Heart right ventricle (tissue), 16 donors: ENCODE data around the gene PRKAR2B. TPM values are rescaled to one million over a fixed set of nuclear protein-coding genes. Genes with fewer than 3 reads are reported as not detected.
A peak's percentile ranks its signal among the peaks of the same experiment; 100 is the strongest.

Source experiments
- ATAC-seq, 8 donors: fragments of 200-7000 bp; cut with Tn5 transposase; one replicate each; pipeline ENCODE4 v1.9.1; 2020; ENCODE audit warnings: mild to moderate bottlenecking in 8 of 8, moderate library complexity in 8 of 8, moderate number of reproducible peaks in 1 of 8
- DNase-seq, 2 donors: peaks; one replicate each; pipeline ENCODE4 v3.0.0-alpha.2; 2020
- H3K27ac ChIP-seq, 10 donors: fragments of 200-600 bp; sonication (generic) in 2 of 10; one replicate each; pipeline versions ENCODE4 v1.5.0 to v1.8.0; 2020 to 2022; ENCODE audit warnings: mild to moderate bottlenecking in 3 of 10
- H3K27me3 ChIP-seq, 7 donors: fragments of 200-600 bp; one replicate each; pipeline ENCODE4 v1.8.0; 2021 to 2022; ENCODE audit warnings: mild to moderate bottlenecking in 2 of 7
- H3K36me3 ChIP-seq, 9 donors: fragments of 200-600 bp; sonication (generic) in 1 of 9; one replicate each; pipeline versions ENCODE4 v1.5.0 to v1.8.0; 2020 to 2022; ENCODE audit warnings: mild to moderate bottlenecking in 2 of 9
- H3K4me1 ChIP-seq, 9 donors: fragments of 200-600 bp; sonication (generic) in 1 of 9; one replicate each; pipeline versions ENCODE4 v1.5.0 to v1.8.0; 2020 to 2022; ENCODE audit warnings: mild to moderate bottlenecking in 4 of 9
- H3K4me3 ChIP-seq, 10 donors: fragments of 200-600 bp; sonication (generic) in 2 of 10; one replicate each; pipeline versions ENCODE4 v1.5.0 to v1.8.0; 2020 to 2022; ENCODE audit warnings: mild to moderate bottlenecking in 7 of 10, moderate library complexity in 2 of 10
- H3K9me3 ChIP-seq, 11 donors: fragments of 200-600 bp in 10 of 11; sonication (generic) in 2 of 11; one replicate each; pipeline versions ENCODE4 v1.5.0 to v1.8.0; 2013 to 2022; ENCODE audit warnings: mild to moderate bottlenecking in 2 of 11, control low read depth in 1 of 11, moderate library complexity in 1 of 11
- CTCF ChIP-seq, 9 donors: fragments of 200-600 bp; sonication (generic) in 2 of 9; IDR thresholded peaks; one replicate each; pipeline versions ENCODE4 v1.5.0 to v1.8.0; 2021 to 2022; ENCODE audit warnings: antibody characterized with exemption in 9 of 9, mild to moderate bottlenecking in 5 of 9, moderate library complexity in 1 of 9
- WGBS, 2 donors: extraction: QIAGEN DNeasy Blood & Tissue Kit; methylation state at CpG; one replicate each; pipeline ENCODE4 v1.1.7; 2013; ENCODE audit warnings: inconsistent platforms in 1 of 2; 5-methylcytosine and 5-hydroxymethylcytosine counted together
- intact Hi-C, 10 donors: fragments of 100-400 bp; cut with DNase I; formaldehyde crosslinking; loops; one replicate each; pipeline versions ENCODE4 v1.11.1 to v1.14.2; 2022
- polyA plus RNA-seq, 2 donors: library from polyadenylated mRNA; stranded (reverse); fragments of 200-250 nt; gene quantifications; one replicate each; pipeline ENCODE4 v1.2.3, GENCODE V29; 2013
- total RNA-seq, 10 donors: library from RNA; stranded (reverse); fragmentation: NEBNext Ultra II Directional in 3 of 10; extraction: Animal tissue kit (Norgen Biotek cat#: 25700) in 3 of 10; gene quantifications; one replicate each; pipeline versions ENCODE4 v1.2.1 to v1.2.4, GENCODE V29; 2021 to 2023
- donor health status: Arrhythmogenic right ventricular cardiomyopathy.
- donor health status: ischemic (EF 13 %, LVEDD 7.1; RV severe dilation, severe dysfunction).
- donor health status: healthy with polysubstance abuse.
- donor health status: DM: no; HTN: yes; CAD: no.
- donor health status: DM: no; HTN: no; CAD: no.
- donor health status: ischemic (EF 25% LVEDD 6.9; RV normal size, moderate dysfunction).
- donor health status: ischemic (EF 25% LVEDD 5.7; RV mildly dilated, moderate dysfunction).
- donor health status: healthy.
- donor health status: DM: yes; HTN: yes; CAD: no.
- donor health status: Ischemic cardiomyopathy.
- donor health status: ischemic (EF 35%, LVEDD 5.7; RV mildly dilated, moderate dysfunction).
- donor health status: nonischemic (EF 11% LVEDD 7.7; RV severe dilation, severe dysfunction).
- donor health status: DM: yes; HTN: yes; CAD: no.
- donor health status: PGD.
- donor health status: ischemic (EF 29% LVEDD 5.4; RV normal size, mild dysfunction).
- donor health status: nonischemic (EF 23%, LVEDD 6.1; RV moderate dilation, normal function).

PRKAR2B gene
- total and polyA plus RNA-seq, 12 donors: 5.4 to 42.5 (median 24.6) TPM

DNA sequence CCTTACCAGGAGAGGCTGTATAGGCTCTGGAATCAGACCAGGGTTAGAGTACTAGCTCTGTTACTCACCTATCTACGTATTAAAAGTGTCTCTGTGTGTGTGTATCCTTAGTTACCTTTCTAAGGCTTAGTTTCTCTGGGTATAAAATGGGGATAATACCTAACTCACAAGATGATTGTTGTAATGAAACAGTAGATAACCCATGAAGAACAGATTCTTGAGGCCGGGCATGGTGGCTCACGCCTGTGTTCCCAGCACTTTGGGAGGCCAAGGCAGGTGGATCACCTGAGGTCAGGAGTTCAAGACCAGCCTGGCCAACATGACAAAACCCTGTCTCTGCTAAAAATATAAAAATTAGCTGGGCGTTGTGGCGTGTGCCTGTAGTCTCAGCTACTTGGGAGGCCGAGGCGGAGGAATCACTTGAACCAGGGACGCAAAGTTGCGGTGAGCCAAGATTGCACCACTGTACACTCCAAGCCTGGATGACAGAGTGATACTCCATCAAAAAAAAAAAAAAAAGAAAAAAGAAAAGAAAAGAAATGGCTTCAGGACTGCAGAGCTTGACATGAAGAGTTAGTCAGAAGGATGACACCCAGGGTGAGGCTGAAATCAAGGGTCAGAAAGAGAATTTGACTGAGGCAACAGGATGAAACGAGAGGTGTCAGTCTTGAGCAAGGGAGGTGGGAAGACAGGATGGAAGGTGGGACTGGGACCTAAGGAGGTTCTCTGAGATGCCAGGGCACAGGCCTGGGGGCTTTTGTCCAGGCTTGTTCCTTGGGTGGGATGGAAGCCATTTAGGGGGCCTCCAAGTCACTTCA lies 33.4 kb downstream of the PRKAR2B start:
- Histone ChIP-seq H3K27me3 (no peaks in the 10 kb centered on the region), H3K4me1 (peaks cover 0 to 39% (median 16%) of the 10 kb centered on the region in 9 donors), H3K36me3 (no peaks in the 10 kb centered on the region), H3K9me3 (no peaks in the 10 kb centered on the region), H3K27ac (peak overlapping the region in 8 of 10 donors; percentile 6 to 84 (median 56)), H3K4me3 (no peak overlapping the region)
- intact Hi-C loops: no loop called here
- no peak for TF ChIP-seq CTCF (IDR thresholded peaks at IDR 0.05)
- DNase-seq (no peak), ATAC-seq (no peak)
- 93 to 96% methylated on average over 10 of the region's 10 CpGs for WGBS, 2 donors

DNA sequence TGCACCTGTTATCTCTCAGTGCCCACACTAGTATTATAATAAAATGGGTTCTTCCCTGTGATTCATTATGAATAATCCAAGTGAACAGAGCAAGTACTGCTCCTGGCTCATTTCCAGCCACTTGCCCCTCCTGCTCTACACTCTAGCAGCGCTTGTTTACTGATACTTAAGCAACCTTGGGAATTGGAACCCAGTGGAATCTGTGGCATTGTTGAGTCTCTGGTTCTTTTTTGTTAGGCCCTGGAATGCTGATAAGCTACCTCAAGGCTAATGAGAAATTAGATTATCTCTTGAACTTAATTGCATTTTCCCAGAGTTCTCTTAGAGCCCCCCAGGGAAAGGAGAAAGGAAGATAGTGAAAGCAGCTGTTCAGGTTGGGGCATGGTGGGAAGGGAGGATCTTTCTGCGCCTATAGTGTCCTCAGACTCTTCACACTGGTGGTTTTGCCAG lies 34.0 kb downstream of the PRKAR2B start:
- ATAC-seq: peak in 2 of 8 donors; percentile 18 to 35
- Histone ChIP-seq H3K4me1 (peaks cover 0 to 39% (median 16%) of the 10 kb centered on the region in 9 donors), H3K9me3 (no peaks in the 10 kb centered on the region), H3K4me3 (no peak overlapping the region), H3K27ac (peak overlapping the region in 1 of 10 donors; percentile 84), H3K27me3 (no peaks in the 10 kb centered on the region), H3K36me3 (no peaks in the 10 kb centered on the region)
- intact Hi-C loops: no loop called here
- no peak for DNase-seq
- no peak for TF ChIP-seq CTCF (IDR thresholded peaks at IDR 0.05)
- 68 to 73% methylated on average over 2 of the region's 2 CpGs for WGBS, 2 donors

- intact Hi-C loops: no loop called here
- 75 to 78% methylated on average over 11 of the region's 11 CpGs for WGBS, 2 donors
- no peaks in the 10 kb centered on the region for H3K9me3 ChIP-seq
- no peak overlapping the region for H3K4me3 ChIP-seq
- peak overlapping the region in 1 of 10 donors; percentile 84 for H3K27ac ChIP-seq
- DNase-seq: no peak
- H3K36me3 ChIP-seq: no peaks in the 10 kb centered on the region
- peaks cover 0 to 39% (median 16%) of the 10 kb centered on the region in 9 donors for H3K4me1 ChIP-seq
- H3K27me3 ChIP-seq: no peaks in the 10 kb centered on the region
- no peak for TF ChIP-seq CTCF (IDR thresholded peaks at IDR 0.05)
- peak in 1 of 8 donors; percentile 24 for ATAC-seq
These were observed 34.9 kb downstream of the PRKAR2B start for GRCh38 chr7:107079212-107079940.

- Histone ChIP-seq H3K9me3 (no peaks in the 10 kb centered on the region), H3K27me3 (no peaks in the 10 kb centered on the region), H3K4me3 (no peak overlapping the region), H3K27ac (peak overlapping the region in 1 of 10 donors; percentile 84), H3K36me3 (no peaks in the 10 kb centered on the region), H3K4me1 (peaks cover 0 to 39% (median 16%) of the 10 kb centered on the region in 9 donors)
- TF ChIP-seq CTCF (IDR thresholded peaks at IDR 0.05): no peak
- WGBS, 2 donors: 79 to 84% methylated on average over 4 of the region's 4 CpGs
- ATAC-seq (peak in 1 of 8 donors; percentile 55), DNase-seq (no peak)
- intact Hi-C loops: no loop called here
These were observed 35.6 kb downstream of the PRKAR2B start for GRCh38 chr7:107080099-107080505.
